GM10248 (cell line): Measurements from ENCODE around the gene DCST2.
A peak's percentile ranks its signal among the peaks of the same experiment; 100 is the strongest.

ENCODE experiments used
- CTCF ChIA-PET: fragments of 300-600 bp; sonication (Branson Sonifier 250); formaldehyde crosslinking; extraction: SDS; loops from one replicate; lab custom pipeline; 2021; ENCODE audit warnings: antibody characterized with exemption; lab: Yijun Ruan, JAX
- POLR2A ChIA-PET: fragments of 350-650 bp; sonication (Branson Sonifier 250); formaldehyde crosslinking; extraction: SDS; loops from one replicate; lab custom pipeline; 2020; ENCODE audit warnings: antibody characterized with exemption; lab: Yijun Ruan, JAX
- DNase-seq: peaks from one replicate; pipeline ENCODE4 v3.0.0; 2012; ENCODE audit errors: extremely low spot score
- CTCF ChIP-seq: IDR thresholded peaks from 2 replicates; pipeline ENCODE4 v1.5.1; 2012; ENCODE audit warnings: mild to moderate bottlenecking, low read depth; ENCODE audit errors: extremely low read depth, missing control alignments, control extremely low read depth

DCST2 gene

GRCh38 chr1:155064111-155064831, 30.7 kb upstream of the DCST2 start:
- POLR2A ChIA-PET = interaction anchor here (0.6 kb wide), 1 partner anchor 35 kb away, joined by 3 read pairs; no protein-coding TSS in a partner anchor
- DNase-seq = peak; percentile 68
- CTCF ChIA-PET = interaction anchor here (1.2 to 16.0 kb wide), 8 partner anchors 11 to 142 kb away, joined by 3 to 285 read pairs (median 12); partner anchors contain the start of genes ADAM15, EFNA3 and KRTCAP2
- TF ChIP-seq CTCF = no peak

- no peak for TF ChIP-seq CTCF
- peak; percentile 91 for DNase-seq
- ChIA-PET CTCF (interaction anchor here (0.9 to 16.0 kb wide), 8 partner anchors 12 to 143 kb away, joined by 3 to 285 read pairs (median 11); partner anchors contain the start of genes ADAM15, EFNA3, KRTCAP2 and PYGO2), POLR2A (no interaction called here)
These were observed 30.0 kb upstream of the DCST2 start, which contains the start of gene EFNA4 for GRCh38 chr1:155063550-155064110. Gene EFNA4, plus strand, starts transcription at chr1:155063740. Its CDS starts 84 bp downstream, at chr1:155063824.

GRCh38 chr1:155062702-155063411, 29.3 kb upstream of the DCST2 start:
- ChIA-PET CTCF (interaction anchor here (0.9 to 16.0 kb wide), 7 partner anchors 13 to 117 kb away, joined by 3 to 285 read pairs (median 18); partner anchors contain the start of genes ADAM15, EFNA3 and PYGO2), POLR2A (no interaction called here)
- TF ChIP-seq CTCF = peak; percentile 97
- DNase-seq = peak; percentile 83

- ChIA-PET CTCF (interaction anchor here (0.6 to 16.0 kb wide), 37 partner anchors 8 to 582 kb away, joined by 3 to 285 read pairs (median 4); partner anchors contain the start of genes ADAM15, EFNA3, KRTCAP2 and PBXIP1), POLR2A (interaction anchor here (0.6 kb wide), 1 partner anchor 597 kb away, joined by 3 read pairs; no protein-coding TSS in a partner anchor)
- no peak for TF ChIP-seq CTCF
- DNase-seq = no peak
These were observed 28.6 kb upstream of the DCST2 start for GRCh38 chr1:155062151-155062686.

- POLR2A ChIA-PET = interaction anchor here (0.6 kb wide), 1 partner anchor 597 kb away, joined by 3 read pairs; no protein-coding TSS in a partner anchor
- peak; percentile 94 for TF ChIP-seq CTCF
- CTCF ChIA-PET = interaction anchor here (0.6 to 16.0 kb wide), 38 partner anchors 8 to 581 kb away, joined by 3 to 285 read pairs (median 4); partner anchors contain the start of genes ADAM15, EFNA3, KRTCAP2 and PBXIP1
- DNase-seq = peak; percentile 90
These were observed 28.0 kb upstream of the DCST2 start for GRCh38 chr1:155061381-155062150.
